ENCODE data around the gene TUT4.

The TUT4 gene

GRCh38 chr1:52574594-52574993, 21.7 kb upstream of the TUT4 start:
- DNase-seq (ENCODE audit: low read depth) = peak; percentile 89

GRCh38 chr1:52572387-52572786, 19.5 kb upstream of the TUT4 start:
- no peak for DNase-seq (ENCODE audit: low read depth)

- peak; percentile 20 for DNase-seq (ENCODE audit: low read depth)
Measured at GRCh38 chr1:52571783-52572182, 18.9 kb upstream of the TUT4 start.

- DNase-seq (ENCODE audit: low read depth) = no peak
Measured at GRCh38 chr1:52569449-52570210, 16.7 kb upstream of the TUT4 start.

GRCh38 chr1:52567943-52568342, 15.1 kb upstream of the TUT4 start:
- no peak for DNase-seq (ENCODE audit: low read depth)

GRCh38 chr1:52562766-52563165, 9.9 kb upstream of the TUT4 start:
- DNase-seq (ENCODE audit: low read depth) = no peak

GRCh38 chr1:52559875-52560274, 7.0 kb upstream of the TUT4 start:
- DNase-seq (ENCODE audit: low read depth) = no peak

- no peak for DNase-seq (ENCODE audit: low read depth)
Measured at GRCh38 chr1:52558941-52559340, 6.0 kb upstream of the TUT4 start.

GRCh38 chr1:52556641-52557360, 3.9 kb upstream of the TUT4 start:
- no peak for DNase-seq (ENCODE audit: low read depth)

GRCh38 chr1:52554756-52555155, 1.9 kb upstream of the TUT4 start:
- no peak for DNase-seq (ENCODE audit: low read depth)

GRCh38 chr1:52554267-52554640, 1.4 kb upstream of the TUT4 start:
- no peak for DNase-seq (ENCODE audit: low read depth)

GRCh38 chr1:52553362-52554266, 722 bp upstream of the TUT4 start:
- peak; percentile 79 for DNase-seq (ENCODE audit: low read depth)

GRCh38 chr1:52552236-52552504, 722 bp downstream of the TUT4 start:
- DNase-seq (ENCODE audit: low read depth) = no peak

- no peak for DNase-seq (ENCODE audit: low read depth)
Measured at GRCh38 chr1:52551507-52552235, 1.2 kb downstream of the TUT4 start.

- no peak for DNase-seq (ENCODE audit: low read depth)
Measured at GRCh38 chr1:52550447-52550846, 2.4 kb downstream of the TUT4 start.

- DNase-seq (ENCODE audit: low read depth) = no peak
Measured at GRCh38 chr1:52549267-52549666, 3.6 kb downstream of the TUT4 start.

GRCh38 chr1:52546852-52547251, 6.0 kb downstream of the TUT4 start:
- DNase-seq (ENCODE audit: low read depth) = no peak

GRCh38 chr1:52544665-52545525, 8.0 kb downstream of the TUT4 start:
- no peak for DNase-seq (ENCODE audit: low read depth)

GRCh38 chr1:52542085-52542688, 10.7 kb downstream of the TUT4 start:
- DNase-seq (ENCODE audit: low read depth) = no peak

GRCh38 chr1:52534928-52535764, 17.7 kb downstream of the TUT4 start:
- DNase-seq (ENCODE audit: low read depth) = no peak
